Mesothelial cell of epicardium (in vitro differentiated cells): ENCODE data around the gene PPFIA3. TPM values are rescaled to one million over a fixed set of nuclear protein-coding genes. Genes with fewer than 3 reads are reported as not detected.

ENCODE experiments used
- DNase-seq, 2 experiments: peaks; one replicate each; pipeline ENCODE4 v3.0.0; 2021; ENCODE audit warnings: low spot score in 2 of 2; ENCODE audit not compliant: unreplicated experiment in 2 of 2
- H3K27ac Mint-ChIP-seq: 2 replicates; pipeline ENCODE4 v1.8.0; 2021; ENCODE audit warnings: mixed read lengths
- H3K27me3 Mint-ChIP-seq: 2 replicates; pipeline ENCODE4 v1.8.0; 2021; ENCODE audit warnings: low read depth, mixed read lengths
- H3K36me3 Mint-ChIP-seq: 2 replicates; pipeline ENCODE4 v1.8.0; 2021; ENCODE audit warnings: mixed read lengths
- H3K4me1 Mint-ChIP-seq: 2 replicates; pipeline ENCODE4 v1.8.0; 2021; ENCODE audit warnings: mixed read lengths
- H3K4me3 Mint-ChIP-seq: 2 replicates; pipeline ENCODE4 v1.8.0; 2021; ENCODE audit warnings: mild to moderate bottlenecking, moderate library complexity, mixed read lengths
- H3K9me3 Mint-ChIP-seq: 2 replicates; pipeline ENCODE4 v1.8.0; 2021; ENCODE audit warnings: mixed read lengths
- total RNA-seq: library from RNA; stranded (reverse); gene quantifications from 3 replicates; pipeline ENCODE4 v1.2.1, GENCODE V29; 2021
- TF ChIP-seq, protein P1 (sequence below): fragments of 200-600 bp; sonication (generic); IDR thresholded peaks from one replicate; pipeline ENCODE4 v1.5.0; 2021; ENCODE audit warnings: antibody characterized with exemption; ENCODE audit not compliant: unreplicated experiment

Gene PPFIA3
- total RNA-seq, 1 donor from 2014 or later = 9.9 TPM

DNA sequence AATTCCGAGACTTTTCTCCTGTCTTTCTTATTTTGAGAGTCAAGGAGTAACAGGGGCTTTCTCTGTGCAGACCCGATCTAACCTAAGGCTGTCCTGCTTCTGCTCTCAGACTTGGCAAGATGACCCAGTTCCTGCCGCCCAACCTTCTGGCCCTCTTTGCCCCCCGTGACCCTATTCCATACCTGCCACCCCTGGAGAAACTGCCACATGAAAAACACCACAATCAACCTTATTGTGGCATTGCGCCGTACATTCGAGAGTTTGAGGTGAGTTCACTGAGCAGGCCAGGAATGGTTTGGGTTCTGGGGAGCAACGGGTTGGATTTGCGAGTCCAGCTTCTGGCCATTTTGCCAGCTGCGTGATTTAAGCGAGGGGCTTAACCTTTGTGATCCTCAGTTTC lies 33.0 kb upstream of the PPFIA3 start:
- no peak for DNase-seq
- Mint-ChIP-seq H3K36me3 (peaks cover 23% of the 10 kb centered on the region), H3K4me3 (peak overlapping the region; percentile 97), H3K4me1 (peaks cover 18% of the 10 kb centered on the region), H3K27ac (peak overlapping the region; percentile 97), H3K27me3 (peaks cover 2% of the 10 kb centered on the region), H3K9me3 (no peaks in the 10 kb centered on the region)
- TF ChIP-seq, protein P1, sequence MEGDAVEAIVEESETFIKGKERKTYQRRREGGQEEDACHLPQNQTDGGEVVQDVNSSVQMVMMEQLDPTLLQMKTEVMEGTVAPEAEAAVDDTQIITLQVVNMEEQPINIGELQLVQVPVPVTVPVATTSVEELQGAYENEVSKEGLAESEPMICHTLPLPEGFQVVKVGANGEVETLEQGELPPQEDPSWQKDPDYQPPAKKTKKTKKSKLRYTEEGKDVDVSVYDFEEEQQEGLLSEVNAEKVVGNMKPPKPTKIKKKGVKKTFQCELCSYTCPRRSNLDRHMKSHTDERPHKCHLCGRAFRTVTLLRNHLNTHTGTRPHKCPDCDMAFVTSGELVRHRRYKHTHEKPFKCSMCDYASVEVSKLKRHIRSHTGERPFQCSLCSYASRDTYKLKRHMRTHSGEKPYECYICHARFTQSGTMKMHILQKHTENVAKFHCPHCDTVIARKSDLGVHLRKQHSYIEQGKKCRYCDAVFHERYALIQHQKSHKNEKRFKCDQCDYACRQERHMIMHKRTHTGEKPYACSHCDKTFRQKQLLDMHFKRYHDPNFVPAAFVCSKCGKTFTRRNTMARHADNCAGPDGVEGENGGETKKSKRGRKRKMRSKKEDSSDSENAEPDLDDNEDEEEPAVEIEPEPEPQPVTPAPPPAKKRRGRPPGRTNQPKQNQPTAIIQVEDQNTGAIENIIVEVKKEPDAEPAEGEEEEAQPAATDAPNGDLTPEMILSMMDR = no peak

- Mint-ChIP-seq H3K27me3 (no peaks in the 10 kb centered on the region), H3K4me1 (peaks cover 7% of the 10 kb centered on the region), H3K36me3 (peaks cover 35% of the 10 kb centered on the region), H3K4me3 (no peak overlapping the region), H3K9me3 (no peaks in the 10 kb centered on the region), H3K27ac (no peak overlapping the region)
- no peak for DNase-seq
- TF ChIP-seq, protein P1 = no peak
Measured at GRCh38 chr19:49091391-49092038, 27.8 kb upstream of the PPFIA3 start.

DNA sequence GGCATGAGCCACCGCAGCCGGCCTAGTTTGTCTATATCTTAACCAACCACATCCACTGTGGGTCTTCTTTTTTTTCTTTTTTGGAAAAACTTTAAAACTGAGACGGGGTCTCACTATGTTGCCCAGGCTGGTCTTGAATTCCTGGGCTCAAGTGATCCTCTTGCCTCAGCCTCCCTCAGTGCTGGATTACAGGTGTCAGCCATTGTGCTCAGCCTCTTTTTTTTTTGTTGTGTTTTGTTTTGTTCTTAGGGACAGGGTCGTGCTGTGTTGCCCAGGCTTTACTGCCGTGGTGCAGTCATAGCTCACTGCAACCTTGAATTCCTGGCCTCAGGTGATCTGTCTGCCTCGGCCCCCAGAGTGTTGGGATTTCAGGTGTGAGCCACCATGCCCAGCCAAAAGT lies 26.7 kb upstream of the PPFIA3 start:
- Mint-ChIP-seq H3K36me3 (peaks cover 28% of the 10 kb centered on the region), H3K27ac (no peak overlapping the region), H3K4me1 (no peaks in the 10 kb centered on the region), H3K27me3 (no peaks in the 10 kb centered on the region), H3K9me3 (no peaks in the 10 kb centered on the region), H3K4me3 (no peak overlapping the region)
- TF ChIP-seq, protein P1 = no peak
- no peak for DNase-seq

GRCh38 chr19:49094505-49095482 lies 24.6 kb upstream of the PPFIA3 start:
- H3K9me3 Mint-ChIP-seq = no peaks in the 10 kb centered on the region
- TF ChIP-seq, protein P1 = no peak
- H3K4me3 Mint-ChIP-seq = no peak overlapping the region
- H3K27me3 Mint-ChIP-seq = no peaks in the 10 kb centered on the region
- DNase-seq = no peak
- no peak overlapping the region for H3K27ac Mint-ChIP-seq
- no peaks in the 10 kb centered on the region for H3K4me1 Mint-ChIP-seq
- H3K36me3 Mint-ChIP-seq = peaks cover 28% of the 10 kb centered on the region

DNA sequence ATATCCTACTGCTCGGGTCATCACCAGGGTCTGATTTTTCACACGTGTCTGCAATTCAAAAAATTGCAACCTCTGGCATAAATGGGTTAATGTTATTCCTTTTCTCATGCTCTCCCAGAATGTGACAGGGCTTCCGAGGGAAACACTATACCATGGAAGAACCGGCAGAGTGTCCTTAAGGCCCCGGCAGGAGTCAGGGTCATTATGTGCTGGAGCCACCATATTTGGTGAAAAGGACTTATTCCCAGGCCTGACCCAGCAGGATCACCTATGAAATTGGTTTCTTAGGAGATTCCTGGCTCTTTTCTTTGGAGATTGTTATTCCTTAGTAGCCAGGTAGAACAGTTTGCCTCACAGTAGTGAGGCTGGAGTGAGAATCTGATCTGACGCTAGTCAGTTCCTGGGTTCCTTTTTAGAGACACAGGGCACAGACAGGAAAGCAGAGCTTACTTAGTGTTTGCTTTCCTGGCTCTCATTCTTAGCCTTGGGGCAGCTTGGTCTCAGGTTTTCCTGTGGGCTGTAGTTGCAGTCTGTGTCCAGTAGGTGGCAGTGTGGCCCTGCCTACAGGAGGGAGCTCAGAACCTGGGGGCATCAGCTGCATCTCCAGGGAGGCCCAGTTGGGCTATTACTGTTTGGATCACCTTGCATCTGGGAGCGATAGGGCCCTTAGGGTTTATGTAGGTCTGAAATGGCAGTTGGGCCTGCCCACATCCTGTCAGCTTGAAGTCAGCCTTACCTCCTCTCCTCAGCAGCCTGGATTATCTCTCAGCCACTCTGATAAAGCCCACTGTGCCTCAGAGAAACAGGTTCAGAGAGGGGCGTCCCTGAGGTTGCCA lies 21.7 kb upstream of the PPFIA3 start:
- no peak overlapping the region for H3K4me3 Mint-ChIP-seq
- H3K4me1 Mint-ChIP-seq = no peaks in the 10 kb centered on the region
- H3K9me3 Mint-ChIP-seq = no peaks in the 10 kb centered on the region
- TF ChIP-seq, protein P1 = peak; percentile 98
- H3K36me3 Mint-ChIP-seq = peaks cover 28% of the 10 kb centered on the region
- no peaks in the 10 kb centered on the region for H3K27me3 Mint-ChIP-seq
- no peak overlapping the region for H3K27ac Mint-ChIP-seq
- peak in 1 of 2 experiments; percentile 79 for DNase-seq
